Activated CD8-positive, alpha-beta T cell treated with anti-CD3 and anti-CD28 coated beads for 36 hours (primary cell): Measurements from ENCODE around the gene LIN7A. TPM values are rescaled to one million over a fixed set of nuclear protein-coding genes. Genes with fewer than 3 reads are reported as not detected.

Source experiments
- ATAC-seq: fragments of 200-7000 bp; cut with Tn5 transposase; one replicate; pipeline ENCODE4 v1.10.0; 2021; ENCODE audit warnings: mild to moderate bottlenecking, moderate library complexity
- CTCF ChIA-PET: fragments of 350-600 bp; sonication (Branson Sonifier 250); formaldehyde crosslinking; loops from one replicate; lab custom pipeline; 2021; ENCODE audit warnings: antibody characterized with exemption; lab: Charles Lee
- POLR2A ChIA-PET: fragments of 350-600 bp; sonication (Branson Sonifier 250); formaldehyde crosslinking; loops from one replicate; lab custom pipeline; 2021; ENCODE audit warnings: antibody characterized with exemption; lab: Charles Lee
- DNase-seq: peaks from one replicate; pipeline ENCODE4 v3.0.0-alpha.2; 2020
- H3K27ac Mint-ChIP-seq: one replicate; pipeline ENCODE4 v1.8.0; 2021; ENCODE audit warnings: mild to moderate bottlenecking, mixed read lengths
- H3K27me3 Mint-ChIP-seq: one replicate; pipeline ENCODE4 v1.8.0; 2021; ENCODE audit warnings: mixed read lengths
- H3K36me3 Mint-ChIP-seq: one replicate; pipeline ENCODE4 v1.8.0; 2021; ENCODE audit warnings: low read depth, mixed read lengths
- H3K4me1 Mint-ChIP-seq: one replicate; pipeline ENCODE4 v1.8.0; 2021; ENCODE audit warnings: low read depth, mixed read lengths
- H3K4me3 Mint-ChIP-seq: one replicate; pipeline ENCODE4 v1.8.0; 2021; ENCODE audit warnings: mild to moderate bottlenecking, moderate library complexity, mixed read lengths
- H3K9me3 Mint-ChIP-seq: one replicate; pipeline ENCODE4 v1.8.0; 2021; ENCODE audit warnings: mixed read lengths
- CTCF ChIP-seq: fragments of 200-600 bp; IDR thresholded peaks from one replicate; pipeline ENCODE4 v1.8.0; 2022; ENCODE audit warnings: antibody characterized with exemption, mild to moderate bottlenecking
- intact Hi-C: fragments of 100-400 bp; cut with micrococcal nuclease; formaldehyde crosslinking; loops from one replicate; pipeline ENCODE4 v1.10.0; 2022
- total RNA-seq, 2 experiments: library from RNA; stranded (reverse); gene quantifications; one replicate each; pipeline ENCODE4 v1.2.3, GENCODE V29; 2021

LIN7A gene
- total RNA-seq, 2 experiments from 2014 or later, result not detected

- no peak for TF ChIP-seq CTCF
- Mint-ChIP-seq H3K9me3 (peaks cover 3% of the 10 kb centered on the region), H3K36me3 (no peaks in the 10 kb centered on the region), H3K4me3 (no peak overlapping the region), H3K27ac (no peak overlapping the region), H3K4me1 (no peaks in the 10 kb centered on the region), H3K27me3 (no peaks in the 10 kb centered on the region)
- ChIA-PET CTCF (no interaction called here), POLR2A (no interaction called here)
- ATAC-seq (no peak), DNase-seq (no peak)
- intact Hi-C loops, result no loop called here
Observed at GRCh38 chr12:80770958-80771357, 166.8 kb downstream of the LIN7A start.

- no peak overlapping the region for H3K27ac Mint-ChIP-seq
- H3K4me1 Mint-ChIP-seq, result no peaks in the 10 kb centered on the region
- ChIA-PET POLR2A (no interaction called here), CTCF (no interaction called here)
- H3K27me3 Mint-ChIP-seq, result no peaks in the 10 kb centered on the region
- no peak overlapping the region for H3K4me3 Mint-ChIP-seq
- DNase-seq (no peak), ATAC-seq (no peak)
- peaks cover 3% of the 10 kb centered on the region for H3K9me3 Mint-ChIP-seq
- H3K36me3 Mint-ChIP-seq, result no peaks in the 10 kb centered on the region
- no peak for TF ChIP-seq CTCF
- intact Hi-C loops, result no loop called here
Observed at GRCh38 chr12:80769553-80770140, 168.1 kb downstream of the LIN7A start.

GRCh38 chr12:80766897-80767296, 170.8 kb downstream of the LIN7A start:
- H3K4me1 Mint-ChIP-seq, result no peaks in the 10 kb centered on the region
- DNase-seq (no peak), ATAC-seq (no peak)
- no peaks in the 10 kb centered on the region for H3K27me3 Mint-ChIP-seq
- H3K36me3 Mint-ChIP-seq, result no peaks in the 10 kb centered on the region
- no peak overlapping the region for H3K4me3 Mint-ChIP-seq
- peaks cover 1% of the 10 kb centered on the region for H3K9me3 Mint-ChIP-seq
- CTCF ChIA-PET, result no interaction called here
- no peak for TF ChIP-seq CTCF
- intact Hi-C loops, result no loop called here
- H3K27ac Mint-ChIP-seq, result no peak overlapping the region
- POLR2A ChIA-PET, result no interaction called here

GRCh38 chr12:80766210-80766609, 171.5 kb downstream of the LIN7A start:
- no peaks in the 10 kb centered on the region for H3K4me1 Mint-ChIP-seq
- CTCF ChIA-PET, result no interaction called here
- no peaks in the 10 kb centered on the region for H3K36me3 Mint-ChIP-seq
- intact Hi-C loops, result no loop called here
- no peaks in the 10 kb centered on the region for H3K9me3 Mint-ChIP-seq
- H3K27ac Mint-ChIP-seq, result no peak overlapping the region
- no peaks in the 10 kb centered on the region for H3K27me3 Mint-ChIP-seq
- POLR2A ChIA-PET, result no interaction called here
- no peak for TF ChIP-seq CTCF
- no peak overlapping the region for H3K4me3 Mint-ChIP-seq
- DNase-seq (no peak), ATAC-seq (no peak)

- intact Hi-C loops, result loop anchor here (5.0 kb wide), 1 partner anchor 352 kb away; no protein-coding TSS in a partner anchor
- no peak overlapping the region for H3K27ac Mint-ChIP-seq
- H3K4me1 Mint-ChIP-seq, result no peaks in the 10 kb centered on the region
- DNase-seq (peak; percentile 4), ATAC-seq (no peak)
- no peak overlapping the region for H3K4me3 Mint-ChIP-seq
- H3K27me3 Mint-ChIP-seq, result no peaks in the 10 kb centered on the region
- H3K9me3 Mint-ChIP-seq, result no peaks in the 10 kb centered on the region
- TF ChIP-seq CTCF, result peak; percentile 28
- CTCF ChIA-PET, result interaction anchor here (1.5 kb wide), 1 partner anchor 351 kb away, joined by 3 read pairs; no protein-coding TSS in a partner anchor
- POLR2A ChIA-PET, result no interaction called here
- H3K36me3 Mint-ChIP-seq, result no peaks in the 10 kb centered on the region
Observed at GRCh38 chr12:80763874-80764273, 173.9 kb downstream of the LIN7A start.
